Measurements from ENCODE around the gene CD99L2.

DNA sequence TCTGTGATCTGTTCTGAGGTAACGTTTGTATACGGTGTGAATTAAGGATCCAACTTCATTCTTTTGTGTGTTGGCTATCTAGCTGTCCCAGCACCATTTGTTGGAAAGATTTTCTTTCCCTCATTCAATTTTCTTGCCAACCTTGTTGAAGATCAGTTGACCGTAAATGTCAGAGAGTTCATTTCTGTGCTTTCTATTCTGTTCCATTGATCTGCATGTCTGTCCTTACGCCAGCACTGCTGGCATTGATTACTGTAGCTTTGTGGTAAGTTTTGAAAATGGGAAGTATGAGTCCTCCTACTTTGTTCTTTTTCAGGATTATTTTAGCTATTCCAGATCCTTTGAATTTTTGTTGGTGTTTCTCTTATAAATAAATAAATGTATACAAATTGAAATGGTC, 144.5 kb downstream of the CD99L2 start:
- TF ChIP-seq, protein P1, sequence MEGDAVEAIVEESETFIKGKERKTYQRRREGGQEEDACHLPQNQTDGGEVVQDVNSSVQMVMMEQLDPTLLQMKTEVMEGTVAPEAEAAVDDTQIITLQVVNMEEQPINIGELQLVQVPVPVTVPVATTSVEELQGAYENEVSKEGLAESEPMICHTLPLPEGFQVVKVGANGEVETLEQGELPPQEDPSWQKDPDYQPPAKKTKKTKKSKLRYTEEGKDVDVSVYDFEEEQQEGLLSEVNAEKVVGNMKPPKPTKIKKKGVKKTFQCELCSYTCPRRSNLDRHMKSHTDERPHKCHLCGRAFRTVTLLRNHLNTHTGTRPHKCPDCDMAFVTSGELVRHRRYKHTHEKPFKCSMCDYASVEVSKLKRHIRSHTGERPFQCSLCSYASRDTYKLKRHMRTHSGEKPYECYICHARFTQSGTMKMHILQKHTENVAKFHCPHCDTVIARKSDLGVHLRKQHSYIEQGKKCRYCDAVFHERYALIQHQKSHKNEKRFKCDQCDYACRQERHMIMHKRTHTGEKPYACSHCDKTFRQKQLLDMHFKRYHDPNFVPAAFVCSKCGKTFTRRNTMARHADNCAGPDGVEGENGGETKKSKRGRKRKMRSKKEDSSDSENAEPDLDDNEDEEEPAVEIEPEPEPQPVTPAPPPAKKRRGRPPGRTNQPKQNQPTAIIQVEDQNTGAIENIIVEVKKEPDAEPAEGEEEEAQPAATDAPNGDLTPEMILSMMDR (conservative IDR thresholded peaks at IDR 0.05; ENCODE audit: low read length): no peak
- no peak for TF ChIP-seq EZH2phosphoT487 (IDR thresholded peaks at IDR 0.05; ENCODE audit: borderline replicate concordance, low read depth, low read length)

Measured in OCI-LY7 (cell line).